ENCODE data around the gene PCDHGA5. TPM values are rescaled to one million over a fixed set of nuclear protein-coding genes. Genes with fewer than 3 reads are reported as not detected.

The PCDHGA5 gene
- total and polyA plus RNA-seq, 10 donors, result 0.04 to 3.1 (median 2.2) TPM; not detected in 1

- Histone ChIP-seq H3K27ac (no peak within 1 kb of the TSS), H3K4me3 (peak within 1 kb of the TSS in 2 of 8 donors; percentile 2 to 49), H3K4me1 (no peaks in the 10 kb centered on the region), H3K36me3 (no peaks in the 10 kb centered on the region), H3K27me3 (replicated peaks in 1 of 7) (peaks cover 0 to 95% (median 21%) of the 10 kb centered on the region in 7 donors), H3K9me3 (peaks cover 0 to 98% (median 83%) of the 10 kb centered on the region in 8 donors)
- WGBS, 5 donors, result 20 to 33% (median 28%) methylated on average over 29 of the region's 29 CpGs
- intact Hi-C loops (cut with DNase I; ENCODE audit: low total_unique reads), result no loop called here
- DNase-seq, result no peak
- TF ChIP-seq POLR2AphosphoS5 (IDR thresholded peaks at IDR 0.05) (no peak), CTCF (IDR thresholded peaks at IDR 0.05 in 8 of 11, conservative IDR thresholded peaks at IDR 0.05 in 3 of 11) (peak in 2 of 11 experiments; percentile 23 to 32)
These were observed 13.9 kb upstream of the PCDHGA5 start, which contains the start of gene PCDHGB1 for GRCh38 chr5:141349917-141350619. Gene PCDHGB1 (plus strand): TSS chr5:141350099. CDS start chr5:141350261, 162 bp downstream.

DNA sequence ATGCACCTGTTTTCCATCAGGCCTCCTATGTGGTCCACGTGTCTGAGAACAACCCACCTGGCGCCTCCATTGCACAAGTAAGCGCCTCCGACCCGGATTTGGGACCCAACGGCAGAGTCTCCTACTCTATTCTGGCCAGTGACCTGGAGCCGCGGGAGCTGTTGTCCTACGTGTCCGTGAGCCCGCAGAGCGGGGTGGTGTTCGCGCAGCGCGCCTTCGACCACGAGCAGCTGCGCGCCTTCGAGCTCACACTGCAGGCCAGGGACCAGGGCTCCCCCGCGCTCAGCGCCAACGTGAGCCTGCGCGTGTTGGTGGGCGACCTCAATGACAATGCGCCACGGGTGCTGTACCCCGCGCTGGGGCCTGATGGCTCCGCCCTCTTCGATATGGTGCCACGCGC lies 12.4 kb upstream of the PCDHGA5 start:
- Histone ChIP-seq H3K27ac (no peak overlapping the region), H3K4me3 (no peak overlapping the region), H3K4me1 (no peaks in the 10 kb centered on the region), H3K36me3 (no peaks in the 10 kb centered on the region), H3K27me3 (replicated peaks in 1 of 7) (peaks cover 0 to 95% (median 23%) of the 10 kb centered on the region in 7 donors), H3K9me3 (peaks cover 0 to 99% (median 83%) of the 10 kb centered on the region in 8 donors)
- no peak for DNase-seq
- 36 to 50% (median 45%) methylated on average over 12 to 34 of the region's 36 CpGs for WGBS, 5 donors
- intact Hi-C loops (cut with DNase I; ENCODE audit: low total_unique reads), result no loop called here
- TF ChIP-seq POLR2AphosphoS5 (IDR thresholded peaks at IDR 0.05), result no peak
- no peak for TF ChIP-seq CTCF (IDR thresholded peaks at IDR 0.05 in 8 of 11, conservative IDR thresholded peaks at IDR 0.05 in 3 of 11)
- no peak for TF ChIP-seq POLR2A (IDR thresholded peaks at IDR 0.05)

DNA sequence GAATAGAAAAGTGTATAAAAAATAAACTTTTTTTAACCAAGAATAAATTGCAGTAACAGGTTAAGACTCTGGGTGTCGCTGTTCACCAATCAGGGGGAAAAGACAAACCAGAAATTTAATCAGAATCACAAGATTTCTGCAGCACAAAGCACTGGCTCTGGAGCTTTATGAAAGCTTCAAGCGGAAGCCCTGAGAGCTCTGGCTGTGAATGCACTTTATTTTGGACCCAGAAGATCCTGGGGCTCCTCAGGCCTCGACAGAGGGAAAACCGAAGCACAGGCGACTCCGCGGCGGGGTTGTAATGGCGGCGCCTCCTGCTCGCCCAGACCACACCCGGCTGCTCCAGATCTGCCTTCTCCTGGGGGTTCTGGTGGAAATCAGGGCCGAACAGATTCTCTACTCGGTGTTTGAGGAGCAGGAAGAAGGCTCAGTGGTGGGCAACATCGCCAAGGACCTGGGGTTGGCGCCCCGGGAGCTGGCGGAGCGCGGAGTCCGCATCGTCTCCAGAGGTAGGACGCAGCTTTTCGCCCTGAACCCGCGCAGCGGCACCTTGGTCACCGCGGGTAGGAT lies 9.0 kb upstream of the PCDHGA5 start, which contains the start of gene PCDHGA4:
Gene PCDHGA4 (plus strand): TSS at position 122 of the 570 bp plus-strand sequence. CDS start 87 bp downstream, at position 209.
- Histone ChIP-seq H3K4me3 (peak within 1 kb of the TSS in 3 of 8 donors; percentile 11 to 54 (median 22)), H3K36me3 (no peaks in the 10 kb centered on the region), H3K27ac (no peak within 1 kb of the TSS), H3K27me3 (replicated peaks in 1 of 7) (peaks cover 0 to 92% (median 20%) of the 10 kb centered on the region in 7 donors), H3K9me3 (peaks cover 0 to 100% (median 85%) of the 10 kb centered on the region in 8 donors), H3K4me1 (no peaks in the 10 kb centered on the region)
- intact Hi-C loops (cut with DNase I; ENCODE audit: low total_unique reads), result no loop called here
- WGBS, 5 donors, result 17 to 28% (median 22%) methylated on average over 28 to 29 of the region's 29 CpGs
- TF ChIP-seq POLR2AphosphoS5 (IDR thresholded peaks at IDR 0.05), result no peak
- TF ChIP-seq CTCF (IDR thresholded peaks at IDR 0.05 in 8 of 11, conservative IDR thresholded peaks at IDR 0.05 in 3 of 11), result peak in 4 of 11 experiments; percentile 21 to 25 (median 24)
- TF ChIP-seq POLR2A (IDR thresholded peaks at IDR 0.05), result no peak
- DNase-seq, result no peak

DNA sequence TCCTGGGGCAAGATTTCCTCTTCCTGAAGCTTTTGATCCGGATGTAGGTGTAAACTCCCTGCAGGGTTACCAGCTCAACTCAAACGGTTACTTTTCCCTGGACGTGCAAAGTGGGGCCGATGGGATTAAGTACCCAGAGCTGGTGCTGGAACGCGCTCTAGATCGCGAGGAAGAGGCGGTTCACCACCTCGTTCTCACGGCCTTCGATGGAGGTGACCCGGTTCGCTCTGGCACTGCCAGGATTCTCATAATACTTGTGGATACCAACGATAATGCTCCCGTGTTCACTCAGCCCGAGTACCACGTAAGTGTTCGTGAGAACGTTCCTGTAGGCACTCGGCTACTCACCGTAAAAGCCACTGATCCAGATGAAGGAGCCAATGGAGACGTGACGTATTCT lies 8.3 kb upstream of the PCDHGA5 start:
- Histone ChIP-seq H3K36me3 (no peaks in the 10 kb centered on the region), H3K27ac (no peak overlapping the region), H3K27me3 (replicated peaks in 1 of 7) (peaks cover 0 to 92% (median 14%) of the 10 kb centered on the region in 7 donors), H3K4me3 (peak overlapping the region in 2 of 8 donors; percentile 22 to 54), H3K9me3 (peaks cover 0 to 100% (median 85%) of the 10 kb centered on the region in 8 donors), H3K4me1 (no peaks in the 10 kb centered on the region)
- intact Hi-C loops (cut with DNase I; ENCODE audit: low total_unique reads), result no loop called here
- WGBS, 5 donors, result 50 to 62% (median 52%) methylated on average over 24 of the region's 24 CpGs
- TF ChIP-seq POLR2A (IDR thresholded peaks at IDR 0.05) (no peak), POLR2AphosphoS5 (IDR thresholded peaks at IDR 0.05) (no peak), CTCF (IDR thresholded peaks at IDR 0.05 in 8 of 11, conservative IDR thresholded peaks at IDR 0.05 in 3 of 11) (no peak)
- no peak for DNase-seq

Data from spleen (tissue), 11 donors.